Neural progenitor cell (in vitro differentiated cells): ENCODE measurements around the gene GP9. TPM values are rescaled to one million over a fixed set of nuclear protein-coding genes. Genes with fewer than 3 reads are reported as not detected.
A peak's percentile ranks its signal among the peaks of the same experiment; 100 is the strongest.

Source experiments
- DNase-seq: peaks from one replicate; pipeline ENCODE4 v3.0.0-alpha.2; 2016; ENCODE audit warnings: low spot score
- H2AFZ ChIP-seq: fragments of 200-600 bp; sonication (generic); replicated peaks from 2 replicates; pipeline ENCODE4 v1.6.1; 2016; ENCODE audit warnings: antibody characterized with exemption
- H3F3A ChIP-seq: fragments of 200-600 bp; sonication (generic); 2 replicates; pipeline ENCODE4 v1.6.1; 2016; ENCODE audit warnings: antibody characterized with exemption, low read depth
- H3K27ac ChIP-seq: fragments of 200-600 bp; sonication (generic); 2 replicates; pipeline ENCODE4 v1.5.1; 2016; ENCODE audit warnings: mild to moderate bottlenecking
- H3K27me3 ChIP-seq: fragments of 200-600 bp; sonication (generic); 2 replicates; pipeline ENCODE4 v1.6.1; 2016; ENCODE audit warnings: mild to moderate bottlenecking, moderate library complexity
- H3K36me3 ChIP-seq: fragments of 200-600 bp; sonication (generic); 2 replicates; pipeline ENCODE4 v1.5.1; 2016
- H3K4me1 ChIP-seq: fragments of 200-600 bp; sonication (generic); 2 replicates; pipeline ENCODE4 v1.6.1; 2016; ENCODE audit warnings: mixed run types
- H3K4me2 ChIP-seq: fragments of 200-600 bp; sonication (generic); 2 replicates; pipeline ENCODE4 v1.6.1; 2016
- H3K4me3 ChIP-seq: fragments of 200-600 bp; sonication (generic); 2 replicates; pipeline ENCODE4 v1.5.1; 2016
- H3K79me2 ChIP-seq: fragments of 200-600 bp; sonication (generic); 2 replicates; pipeline ENCODE4 v1.6.1; 2016; ENCODE audit warnings: low read depth
- H3K9ac ChIP-seq: fragments of 200-600 bp; sonication (generic); 2 replicates; pipeline ENCODE4 v1.6.1; 2016
- H3K9me3 ChIP-seq: fragments of 200-600 bp; sonication (generic); 2 replicates; pipeline ENCODE4 v1.5.1; 2016; ENCODE audit warnings: low read depth
- H4K20me1 ChIP-seq: fragments of 200-600 bp; sonication (generic); 2 replicates; pipeline ENCODE4 v1.6.1; 2016; ENCODE audit warnings: low read depth
- H3K27ac Mint-ChIP-seq: 3 replicates; pipeline ENCODE4 v1.8.0; 2021; ENCODE audit warnings: mixed read lengths
- H3K27me3 Mint-ChIP-seq: 2 replicates; pipeline ENCODE4 v1.8.0; 2022; ENCODE audit warnings: low read depth, mild to moderate bottlenecking, inconsistent platforms, moderate library complexity, mixed read lengths; ENCODE audit not compliant: insufficient read depth
- H3K36me3 Mint-ChIP-seq: 3 replicates; pipeline ENCODE4 v1.8.0; 2021; ENCODE audit warnings: mixed read lengths
- H3K4me1 Mint-ChIP-seq: 3 replicates; pipeline ENCODE4 v1.8.0; 2021; ENCODE audit warnings: mixed read lengths
- H3K4me3 Mint-ChIP-seq: 3 replicates; pipeline ENCODE4 v1.8.0; 2021; ENCODE audit warnings: mild to moderate bottlenecking, moderate library complexity, mixed read lengths
- H3K9me3 Mint-ChIP-seq: 3 replicates; pipeline ENCODE4 v1.8.0; 2020; ENCODE audit warnings: mixed read lengths
- EZH2 ChIP-seq: fragments of 200-600 bp; sonication (generic); IDR thresholded peaks from 2 replicates; pipeline ENCODE4 v1.6.1; 2017; ENCODE audit warnings: antibody characterized with exemption, mild to moderate bottlenecking, moderate library complexity
- EZH2phosphoT487 ChIP-seq: fragments of 200-600 bp; sonication (generic); IDR thresholded peaks from 2 replicates; pipeline ENCODE4 v1.6.1; 2017; ENCODE audit warnings: antibody characterized with exemption
- total RNA-seq: library from RNA; depleted of rRNA; stranded (reverse); fragments of >200 nt; gene quantifications from 2 replicates; pipeline ENCODE4 v1.2.3, GENCODE V29; 2015; ENCODE audit warnings: low replicate concordance
- TF ChIP-seq, protein P1 (sequence below): fragments of 200-600 bp; sonication (generic); IDR thresholded peaks from 2 replicates; pipeline ENCODE4 v1.5.1; 2017; ENCODE audit warnings: antibody characterized with exemption, mild to moderate bottlenecking

The GP9 gene
- total RNA-seq, 1 donor from 2014 or later = not detected

DNA sequence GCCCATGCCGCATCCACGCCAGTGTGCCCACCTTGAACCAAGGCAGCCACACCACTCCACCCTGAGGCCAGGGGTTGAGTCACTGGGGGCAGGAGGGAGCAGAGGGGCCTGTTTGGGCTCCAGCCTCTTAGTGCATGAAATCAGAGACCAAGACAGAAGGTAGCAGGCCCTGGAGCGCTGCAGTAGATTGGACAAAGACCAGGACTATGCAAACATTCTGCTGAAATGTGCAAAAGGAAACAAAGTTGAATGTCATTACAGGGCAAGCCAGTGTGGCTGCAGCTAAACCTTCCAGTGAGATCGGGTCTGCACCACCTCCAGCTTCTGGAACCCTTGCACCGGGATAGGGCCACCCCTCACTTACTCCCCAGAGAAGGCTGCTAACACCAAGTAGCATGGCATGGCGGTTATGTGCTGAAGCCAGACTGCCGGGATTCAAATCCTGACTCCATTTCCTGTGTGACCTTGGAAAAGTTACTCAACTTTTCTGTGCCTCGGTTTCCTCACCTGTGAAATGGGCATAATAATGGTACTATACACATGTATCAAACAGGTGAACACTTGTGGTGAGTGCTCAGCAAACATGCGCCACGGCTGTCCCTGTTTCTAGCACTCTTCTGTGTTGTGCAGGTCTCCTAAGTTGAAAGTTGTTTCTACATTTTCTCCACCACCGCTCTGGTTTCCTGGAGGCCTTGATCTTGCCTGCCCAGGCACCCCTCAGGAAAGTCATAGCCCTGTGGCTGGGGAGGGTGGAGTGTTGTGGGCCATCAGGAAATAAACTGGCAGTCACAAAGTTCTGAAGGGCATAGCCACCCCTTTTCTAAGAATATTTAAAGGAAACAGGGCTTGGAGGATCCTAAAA is 25.0 kb upstream of the GP9 start:
- no peaks in the 10 kb centered on the region for H3K79me2 ChIP-seq
- H3K4me3 ChIP-seq = no peak overlapping the region
- H3K27me3 ChIP-seq = no peaks in the 10 kb centered on the region
- Mint-ChIP-seq H3K4me1 (peaks cover 7% of the 10 kb centered on the region), H3K9me3 (peaks cover 2% of the 10 kb centered on the region), H3K36me3 (peaks cover 30% of the 10 kb centered on the region), H3K27me3 (no peaks in the 10 kb centered on the region), H3K4me3 (no peak overlapping the region), H3K27ac (no peak overlapping the region)
- no peak overlapping the region for H3K4me2 ChIP-seq
- H3K9ac ChIP-seq = no peak overlapping the region
- H3K27ac ChIP-seq = no peak overlapping the region
- no peak for DNase-seq
- no peaks in the 10 kb centered on the region for H3K36me3 ChIP-seq
- H3K4me1 ChIP-seq = no peaks in the 10 kb centered on the region
- no peak for TF ChIP-seq EZH2
- TF ChIP-seq, protein P1, sequence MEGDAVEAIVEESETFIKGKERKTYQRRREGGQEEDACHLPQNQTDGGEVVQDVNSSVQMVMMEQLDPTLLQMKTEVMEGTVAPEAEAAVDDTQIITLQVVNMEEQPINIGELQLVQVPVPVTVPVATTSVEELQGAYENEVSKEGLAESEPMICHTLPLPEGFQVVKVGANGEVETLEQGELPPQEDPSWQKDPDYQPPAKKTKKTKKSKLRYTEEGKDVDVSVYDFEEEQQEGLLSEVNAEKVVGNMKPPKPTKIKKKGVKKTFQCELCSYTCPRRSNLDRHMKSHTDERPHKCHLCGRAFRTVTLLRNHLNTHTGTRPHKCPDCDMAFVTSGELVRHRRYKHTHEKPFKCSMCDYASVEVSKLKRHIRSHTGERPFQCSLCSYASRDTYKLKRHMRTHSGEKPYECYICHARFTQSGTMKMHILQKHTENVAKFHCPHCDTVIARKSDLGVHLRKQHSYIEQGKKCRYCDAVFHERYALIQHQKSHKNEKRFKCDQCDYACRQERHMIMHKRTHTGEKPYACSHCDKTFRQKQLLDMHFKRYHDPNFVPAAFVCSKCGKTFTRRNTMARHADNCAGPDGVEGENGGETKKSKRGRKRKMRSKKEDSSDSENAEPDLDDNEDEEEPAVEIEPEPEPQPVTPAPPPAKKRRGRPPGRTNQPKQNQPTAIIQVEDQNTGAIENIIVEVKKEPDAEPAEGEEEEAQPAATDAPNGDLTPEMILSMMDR = no peak
- no peak for TF ChIP-seq EZH2phosphoT487
- no peak overlapping the region for H2AFZ ChIP-seq
- H3F3A ChIP-seq = no peaks in the 10 kb centered on the region
- H3K9me3 ChIP-seq = no peaks in the 10 kb centered on the region
- no peaks in the 10 kb centered on the region for H4K20me1 ChIP-seq

DNA sequence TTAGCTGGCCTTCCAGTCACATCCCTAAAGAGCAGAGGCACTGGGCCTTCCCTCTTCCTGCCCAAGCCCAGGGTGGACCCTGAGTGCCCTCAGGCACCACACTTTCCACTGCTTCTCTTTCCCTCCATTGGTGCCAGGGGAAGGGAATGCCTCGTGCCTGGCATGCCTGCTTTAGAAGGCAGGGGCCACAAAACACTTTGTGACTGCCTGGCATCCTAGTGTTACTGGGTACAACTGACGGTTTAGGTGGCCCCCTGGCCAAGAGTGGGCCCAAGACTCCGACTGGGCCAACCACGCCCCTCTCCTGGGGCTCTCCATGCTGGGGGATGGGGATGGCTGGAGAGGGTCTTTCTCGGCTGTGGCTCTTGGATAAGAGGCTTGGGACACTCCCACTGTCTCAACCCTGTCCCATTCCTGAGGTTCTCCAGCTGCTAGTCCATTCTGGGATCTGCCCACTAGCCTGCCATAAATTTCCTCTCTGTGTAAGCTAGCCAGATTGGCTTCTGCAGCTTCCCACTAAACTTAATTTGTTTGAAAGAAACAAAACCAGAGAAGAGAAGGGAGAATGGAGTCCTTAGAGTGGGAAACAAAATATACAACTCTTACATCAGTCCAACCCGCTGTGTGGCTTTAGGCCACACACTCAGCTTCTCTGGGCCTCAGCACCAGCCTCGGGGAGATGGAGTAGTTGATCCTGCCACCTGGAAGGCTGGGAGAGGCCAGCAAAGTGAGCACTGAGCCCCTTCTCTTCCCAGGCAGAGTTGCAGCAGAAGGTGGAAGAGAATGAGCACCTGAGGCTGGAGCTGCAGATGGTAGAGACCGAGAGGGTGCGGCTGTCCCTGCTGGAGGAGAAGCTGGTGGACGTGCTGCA is 24.1 kb upstream of the GP9 start:
- H3K36me3 Mint-ChIP-seq = peaks cover 35% of the 10 kb centered on the region
- no peak overlapping the region for H3K9ac ChIP-seq
- H3K27ac Mint-ChIP-seq = no peak overlapping the region
- TF ChIP-seq, protein P1 = no peak
- TF ChIP-seq EZH2phosphoT487 (no peak), EZH2 (no peak)
- H4K20me1 ChIP-seq = no peaks in the 10 kb centered on the region
- H3K4me3 ChIP-seq = no peak overlapping the region
- H3K4me1 Mint-ChIP-seq = peaks cover 5% of the 10 kb centered on the region
- peaks cover 6% of the 10 kb centered on the region for H3K9me3 Mint-ChIP-seq
- no peaks in the 10 kb centered on the region for H3K9me3 ChIP-seq
- no peak overlapping the region for H3K4me2 ChIP-seq
- H3K79me2 ChIP-seq = no peaks in the 10 kb centered on the region
- H3K4me1 ChIP-seq = no peaks in the 10 kb centered on the region
- no peaks in the 10 kb centered on the region for H3K27me3 Mint-ChIP-seq
- no peak overlapping the region for H3K4me3 Mint-ChIP-seq
- H3K36me3 ChIP-seq = no peaks in the 10 kb centered on the region
- H3F3A ChIP-seq = no peaks in the 10 kb centered on the region
- H3K27me3 ChIP-seq = no peaks in the 10 kb centered on the region
- H2AFZ ChIP-seq = no peak overlapping the region
- DNase-seq = no peak
- no peak overlapping the region for H3K27ac ChIP-seq

DNA sequence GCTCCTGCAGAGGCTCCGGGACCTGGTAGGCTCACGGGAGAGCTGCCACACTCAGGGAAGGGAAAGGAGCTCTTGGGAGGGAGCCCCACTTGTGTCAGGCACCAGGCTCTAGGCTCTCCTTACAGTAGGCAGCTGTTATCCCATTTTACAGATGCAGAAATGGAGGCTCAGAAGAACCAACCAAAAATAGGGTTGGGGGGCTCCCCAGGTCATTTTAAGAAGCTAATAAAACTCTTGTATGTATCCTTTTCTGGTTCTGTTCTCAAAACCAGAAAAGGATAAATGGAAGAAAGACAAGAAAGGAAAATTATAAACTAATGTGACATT is 23.5 kb upstream of the GP9 start:
- Histone ChIP-seq H3K79me2 (no peaks in the 10 kb centered on the region), H3K27ac (no peak overlapping the region), H3K4me3 (no peak overlapping the region), H3K9me3 (no peaks in the 10 kb centered on the region), H3K4me1 (no peaks in the 10 kb centered on the region), H4K20me1 (no peaks in the 10 kb centered on the region), H3K4me2 (no peak overlapping the region), H3K9ac (no peak overlapping the region), H3K36me3 (no peaks in the 10 kb centered on the region), H3F3A (no peaks in the 10 kb centered on the region), H2AFZ (no peak overlapping the region), H3K27me3 (no peaks in the 10 kb centered on the region)
- TF ChIP-seq, protein P1 = no peak
- TF ChIP-seq EZH2phosphoT487 (no peak), EZH2 (no peak)
- Mint-ChIP-seq H3K4me3 (no peak overlapping the region), H3K4me1 (peaks cover 3% of the 10 kb centered on the region), H3K27ac (peak overlapping the region; percentile 34), H3K9me3 (peaks cover 8% of the 10 kb centered on the region), H3K36me3 (peaks cover 40% of the 10 kb centered on the region), H3K27me3 (no peaks in the 10 kb centered on the region)
- no peak for DNase-seq
